Heart left ventricle (tissue), 16 donors: ENCODE data around the gene GALNT5. TPM values are rescaled to one million over a fixed set of nuclear protein-coding genes. Genes with fewer than 3 reads are reported as not detected.
A peak's percentile ranks its signal among the peaks of the same experiment; 100 is the strongest.

ENCODE experiments used
- ATAC-seq, 4 donors: fragments of 200-7000 bp; cut with Tn5 transposase; one replicate each; pipeline ENCODE4 v1.9.1; 2020 to 2022; ENCODE audit warnings: moderate library complexity in 4 of 4, mild to moderate bottlenecking in 3 of 4, moderate number of reproducible peaks in 1 of 4
- DNase-seq, 5 donors: peaks; one replicate each; pipeline ENCODE4 v3.0.0-alpha.2; 2020
- H3K27ac ChIP-seq, 12 donors: fragments of 200-600 bp; sonication (generic) in 4 of 12; one replicate each; pipeline versions ENCODE4 v1.5.0 to v1.8.0; 2016 to 2022; ENCODE audit warnings: mild to moderate bottlenecking in 2 of 12
- H3K27me3 ChIP-seq, 9 donors: fragments of 200-600 bp; sonication (generic) in 2 of 9; one replicate each; pipeline versions ENCODE4 v1.5.1 to v1.8.0; 2016 to 2022; ENCODE audit warnings: mild to moderate bottlenecking in 3 of 9
- H3K36me3 ChIP-seq, 9 donors: fragments of 200-600 bp; sonication (generic) in 2 of 9; one replicate each; pipeline versions ENCODE4 v1.5.0 to v1.8.0; 2018 to 2022; ENCODE audit warnings: mild to moderate bottlenecking in 2 of 9
- H3K4me1 ChIP-seq, 12 donors: fragments of 200-600 bp; sonication (generic) in 4 of 12; one replicate each; pipeline versions ENCODE4 v1.5.0 to v1.8.0; 2016 to 2022; ENCODE audit warnings: mild to moderate bottlenecking in 3 of 12
- H3K4me3 ChIP-seq, 12 donors: fragments of 200-600 bp; sonication (generic) in 4 of 12; one replicate each; pipeline versions ENCODE4 v1.5.0 to v1.8.0; 2017 to 2022; ENCODE audit warnings: mild to moderate bottlenecking in 9 of 12, moderate library complexity in 4 of 12
- H3K9me3 ChIP-seq, 12 donors: fragments of 200-600 bp; sonication (generic) in 4 of 12; one replicate each; pipeline versions ENCODE4 v1.5.0 to v1.8.0; 2016 to 2022; ENCODE audit warnings: mild to moderate bottlenecking in 1 of 12
- CTCF ChIP-seq, 12 donors: fragments of 200-600 bp; sonication (generic) in 4 of 12; IDR thresholded peaks; one replicate each; pipeline versions ENCODE4 v1.5.0 to v1.8.0; 2018 to 2022; ENCODE audit warnings: antibody characterized with exemption in 12 of 12, mild to moderate bottlenecking in 5 of 12
- POLR2A ChIP-seq, 2 donors: fragments of 450-650 bp; IDR thresholded peaks; one replicate each; pipeline ENCODE4 v1.6.1; 2017; ENCODE audit warnings: antibody characterized with exemption in 2 of 2, mild to moderate bottlenecking in 2 of 2, moderate library complexity in 2 of 2
- WGBS, 4 donors: extraction: QIAGEN DNeasy Blood & Tissue Kit in 2 of 4; methylation state at CpG; one replicate each; pipeline versions ENCODE4 v1.1.5 to v1.1.7; 2013 to 2018; 5-methylcytosine and 5-hydroxymethylcytosine counted together
- intact Hi-C, 10 donors: fragments of 100-400 bp; cut with DNase I; formaldehyde crosslinking; loops; one replicate each; pipeline versions ENCODE4 v1.11.1 to v1.14.2; 2022
- polyA plus RNA-seq, 2 donors: library from polyadenylated mRNA; stranded (reverse); fragments of 200-250 nt; gene quantifications; one replicate each; pipeline ENCODE4 v1.2.3, GENCODE V29; 2013
- total RNA-seq, 9 donors: library from RNA; depleted of rRNA in 2 of 9; stranded (reverse); fragments of >200 nt in 2 of 9; fragmentation: NEBNext Ultra II Directional in 3 of 9; extraction: Animal tissue kit (Norgen Biotek cat#: 25700) in 3 of 9; gene quantifications; one replicate each; pipeline versions ENCODE4 v1.1.0 to v1.2.4, GENCODE V29; 2016 to 2023
- donor health status: ischemic (EF 13 %, LVEDD 7.1; RV severe dilation, severe dysfunction).
- donor health status: healthy with polysubstance abuse.
- donor health status: DM: no; HTN: yes; CAD: no.
- donor health status: DM: no; HTN: no; CAD: no.
- donor health status: ischemic (EF 25% LVEDD 6.9; RV normal size, moderate dysfunction).
- donor health status: ischemic (EF 25% LVEDD 5.7; RV mildly dilated, moderate dysfunction).
- donor health status: healthy.
- donor health status: DM: yes; HTN: yes; CAD: no.
- donor health status: ischemic (EF 35%, LVEDD 5.7; RV mildly dilated, moderate dysfunction).
- donor health status: nonischemic (EF 11% LVEDD 7.7; RV severe dilation, severe dysfunction).
- donor health status: DM: yes; HTN: yes; CAD: no.
- donor health status: PGD.
- donor health status: ischemic (EF 29% LVEDD 5.4; RV normal size, mild dysfunction).
- donor health status: nonischemic (EF 23%, LVEDD 6.1; RV moderate dilation, normal function).

GALNT5 gene
- total and polyA plus RNA-seq, 11 donors, result 0.04 to 1.0 (median 0.16) TPM; not detected in 1

GRCh38 chr2:157361526-157361925 lies 104.0 kb downstream of the GALNT5 start:
- TF ChIP-seq CTCF (IDR thresholded peaks at IDR 0.05) (no peak), POLR2A (IDR thresholded peaks at IDR 0.05) (no peak)
- H3K4me3 ChIP-seq, result no peak overlapping the region
- peaks cover 0 to 8% (median 0%) of the 10 kb centered on the region in 12 donors for H3K9me3 ChIP-seq
- no peaks in the 10 kb centered on the region for H3K27me3 ChIP-seq
- peaks cover 0 to 7% (median 0%) of the 10 kb centered on the region in 12 donors for H3K4me1 ChIP-seq
- no peaks in the 10 kb centered on the region for H3K36me3 ChIP-seq
- ATAC-seq (no peak), DNase-seq (no peak)
- no peak overlapping the region for H3K27ac ChIP-seq
- intact Hi-C loops, result no loop called here

GRCh38 chr2:157362627-157363026 lies 105.1 kb downstream of the GALNT5 start:
- H3K36me3 ChIP-seq, result no peaks in the 10 kb centered on the region
- intact Hi-C loops, result no loop called here
- H3K27ac ChIP-seq, result no peak overlapping the region
- H3K4me1 ChIP-seq, result peaks cover 0 to 7% (median 0%) of the 10 kb centered on the region in 12 donors
- no peak for DNase-seq
- no peak overlapping the region for H3K4me3 ChIP-seq
- peaks cover 0 to 8% (median 0%) of the 10 kb centered on the region in 12 donors for H3K9me3 ChIP-seq
- WGBS, 4 donors, result 78 to 88% (median 84%) methylated on average over 2 of the region's 2 CpGs
- no peak for ATAC-seq
- no peaks in the 10 kb centered on the region for H3K27me3 ChIP-seq
- TF ChIP-seq CTCF (IDR thresholded peaks at IDR 0.05), result no peak
- no peak for TF ChIP-seq POLR2A (IDR thresholded peaks at IDR 0.05)

- ATAC-seq (peak; percentile 81 to 90 (median 84)), DNase-seq (no peak)
- Histone ChIP-seq H3K4me1 (peaks cover 0 to 7% (median 0%) of the 10 kb centered on the region in 12 donors), H3K9me3 (peaks cover 0 to 8% (median 0%) of the 10 kb centered on the region in 12 donors), H3K27ac (peak overlapping the region in 4 of 12 donors; percentile 3 to 43 (median 24)), H3K36me3 (no peaks in the 10 kb centered on the region), H3K27me3 (no peaks in the 10 kb centered on the region), H3K4me3 (no peak overlapping the region)
- TF ChIP-seq CTCF (IDR thresholded peaks at IDR 0.05) (no peak), POLR2A (IDR thresholded peaks at IDR 0.05) (no peak)
- 23 to 29% (median 24%) methylated on average over 2 of the region's 2 CpGs for WGBS, 4 donors
- intact Hi-C loops, result no loop called here
These were observed 106.2 kb downstream of the GALNT5 start for GRCh38 chr2:157363612-157364101.

Other genes with a start within 250 kb of the GALNT5 start
- gene ERMN, start 68.1 kb downstream of the GALNT5 start, total RNA-seq, result 1 to 10 TPM in 1 of 9 donors, under 1 TPM in 3, not detected in 5; 0.05 to 1.1 (median 0.14) TPM
- under 1 TPM in 1 of 2 donors, not detected in 1; 0.08 TPM for gene ERMN, start 68.1 kb downstream of the GALNT5 start, polyA plus RNA-seq
- gene CYTIP, start 186.4 kb downstream of the GALNT5 start, total RNA-seq, result 10 to 100 TPM in 1 of 9 donors, 1 to 10 TPM in 6, under 1 TPM in 2; 0.53 to 12.0 (median 1.5) TPM
- gene CYTIP, start 186.4 kb downstream of the GALNT5 start, polyA plus RNA-seq, result under 1 TPM; 0.38 to 1.00 TPM